Mammary epithelial cell (primary cell): ENCODE data around the gene GJC2.

ENCODE experiments used
- EZH2 ChIP-seq: IDR thresholded peaks from 2 replicates; pipeline ENCODE4 v1.6.1; 2012; ENCODE audit warnings: low read length, inconsistent platforms, borderline replicate concordance
- TF ChIP-seq, protein P1 (sequence below), 2 donors: IDR thresholded peaks in 1 of 2; conservative IDR thresholded peaks in 1 of 2; 2 replicates each; pipeline ENCODE4 v1.5.1; 2011 to 2012; ENCODE audit warnings: inconsistent platforms in 2 of 2, low read length in 2 of 2, mild to moderate bottlenecking in 2 of 2, control low read depth in 1 of 2, low read depth in 1 of 2; ENCODE audit not compliant: insufficient read depth in 1 of 2; ENCODE audit errors: extremely low read depth in 1 of 2

DNA sequence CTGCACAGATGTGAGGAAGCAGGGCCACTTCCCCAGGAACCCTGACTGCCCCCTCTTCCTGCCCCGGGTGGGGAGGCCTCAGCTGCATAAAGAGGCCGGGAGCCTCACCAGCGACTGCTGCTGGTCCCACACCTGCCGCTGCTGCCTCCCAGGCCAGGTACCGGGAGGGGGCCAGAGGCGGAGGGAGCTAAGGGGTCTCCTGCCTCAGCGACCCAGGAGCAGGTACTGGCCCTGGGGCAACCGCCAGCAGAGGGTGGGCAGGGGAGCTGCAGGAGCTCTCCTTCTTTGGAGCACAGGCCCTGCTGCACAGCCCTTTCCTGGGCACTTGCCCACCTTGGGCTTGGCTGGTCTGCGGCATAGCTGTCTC, 6.8 kb downstream of the GJC2 start:
- TF ChIP-seq, protein P1, sequence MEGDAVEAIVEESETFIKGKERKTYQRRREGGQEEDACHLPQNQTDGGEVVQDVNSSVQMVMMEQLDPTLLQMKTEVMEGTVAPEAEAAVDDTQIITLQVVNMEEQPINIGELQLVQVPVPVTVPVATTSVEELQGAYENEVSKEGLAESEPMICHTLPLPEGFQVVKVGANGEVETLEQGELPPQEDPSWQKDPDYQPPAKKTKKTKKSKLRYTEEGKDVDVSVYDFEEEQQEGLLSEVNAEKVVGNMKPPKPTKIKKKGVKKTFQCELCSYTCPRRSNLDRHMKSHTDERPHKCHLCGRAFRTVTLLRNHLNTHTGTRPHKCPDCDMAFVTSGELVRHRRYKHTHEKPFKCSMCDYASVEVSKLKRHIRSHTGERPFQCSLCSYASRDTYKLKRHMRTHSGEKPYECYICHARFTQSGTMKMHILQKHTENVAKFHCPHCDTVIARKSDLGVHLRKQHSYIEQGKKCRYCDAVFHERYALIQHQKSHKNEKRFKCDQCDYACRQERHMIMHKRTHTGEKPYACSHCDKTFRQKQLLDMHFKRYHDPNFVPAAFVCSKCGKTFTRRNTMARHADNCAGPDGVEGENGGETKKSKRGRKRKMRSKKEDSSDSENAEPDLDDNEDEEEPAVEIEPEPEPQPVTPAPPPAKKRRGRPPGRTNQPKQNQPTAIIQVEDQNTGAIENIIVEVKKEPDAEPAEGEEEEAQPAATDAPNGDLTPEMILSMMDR (conservative IDR thresholded peaks at IDR 0.05 in 1 of 2, IDR thresholded peaks at IDR 0.05 in 1 of 2; ENCODE audit: extremely low read depth in 1 of 2, insufficient read depth in 1 of 2, low read depth in 1 of 2, low read length in 2 of 2): no peak
- no peak for TF ChIP-seq EZH2
